ENCODE results near the gene PAX6. TPM values are rescaled to one million over a fixed set of nuclear protein-coding genes. Genes with fewer than 3 reads are reported as not detected.

PAX6 gene
- total and polyA plus RNA-seq, 2 of the 4 experiments (the other 2 are of a cell fraction) = not detected

DNA sequence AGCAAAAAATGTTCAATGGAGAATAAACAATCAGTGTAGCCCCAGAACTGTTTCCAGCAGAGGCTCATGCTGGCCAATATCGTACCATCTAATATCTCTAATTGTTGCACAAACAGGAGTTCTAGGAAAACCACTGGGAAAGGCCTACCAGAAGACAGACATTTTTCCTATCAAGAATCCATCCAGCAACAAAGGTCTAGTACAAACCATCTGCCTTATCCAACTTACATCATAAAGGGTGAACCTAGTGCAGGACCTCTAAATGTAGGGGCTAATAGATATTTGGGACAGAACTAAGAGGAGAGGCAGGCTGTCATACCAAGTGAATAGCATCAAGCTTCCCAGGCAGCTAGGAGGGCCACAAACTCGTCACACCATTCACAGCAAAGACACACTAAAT is 18.7 kb downstream of the PAX6 start:
- H3K4me3 ChIP-seq (ENCODE audit: insufficient read depth, low read depth, low read length) = no peak overlapping the region
- no peaks in the 10 kb centered on the region; the same call in 1 of the 2 replicates for H3K9me3 ChIP-seq (ENCODE audit: control insufficient read depth, insufficient read depth, low read length)
- H3K79me1 ChIP-seq (ENCODE audit: low read depth in 1 of 2, low read length in 2 of 2) = no peaks in the 10 kb centered on the region
- no peak overlapping the region for H3K23ac ChIP-seq (ENCODE audit: low read depth, low read length)
- H3K18ac ChIP-seq (ENCODE audit: low read depth, low read length) = no peak overlapping the region
- in situ Hi-C loops (cut with MboI; ENCODE audit: low sequenced_read_pairs) = no loop called here
- no peaks in the 10 kb centered on the region for H3K4me1 ChIP-seq (ENCODE audit: control insufficient read depth, insufficient read depth, low read length)
- no peak overlapping the region for H3K4me2 ChIP-seq (ENCODE audit: low read depth, low read length)
- no peak overlapping the region for H2AK9ac ChIP-seq (replicated peaks; ENCODE audit: low read depth, low read length, poor library complexity)
- dilution Hi-C loops (cut with HindIII; ENCODE audit: low sequenced_read_pairs, unreplicated experiment) = no loop called here
- ChIA-PET POLR2A (ENCODE audit: unreplicated experiment) (no interaction called here), CTCF (no interaction called here)
- intact Hi-C loops (cut with micrococcal nuclease) = loop anchor here (10.0 kb wide), 1 partner anchor 298 kb away; no protein-coding TSS in a partner anchor
- no TSS peak for BruUV-seq (replicated peaks)
- no peak overlapping the region for H4K8ac ChIP-seq (ENCODE audit: low read depth in 2 of 2, low read length in 2 of 2)
- H4K5ac ChIP-seq (ENCODE audit: low read depth, low read length) = no peak overlapping the region
- H3K9me1 ChIP-seq (ENCODE audit: insufficient read depth, low read length) = no peaks in the 10 kb centered on the region
- no peak overlapping the region for H3K4ac ChIP-seq (ENCODE audit: low read depth, low read length)
- TF ChIP-seq ELK1 (IDR thresholded peaks at IDR 0.05; ENCODE audit: borderline replicate concordance, low read depth, low read length) = no peak
- no peak for TF ChIP-seq CHD1 (IDR thresholded peaks at IDR 0.05; ENCODE audit: low read depth, low read length)
- no peak for TF ChIP-seq USF2 (IDR thresholded peaks at IDR 0.05; ENCODE audit: low read depth, low read length)
- no peak for TF ChIP-seq CTCF (conservative IDR thresholded peaks at IDR 0.05; ENCODE audit: low read depth, low read length)
- TF ChIP-seq MAFK (IDR thresholded peaks at IDR 0.05; ENCODE audit: low read depth, low read length) = no peak
- TF ChIP-seq BHLHE40 (IDR thresholded peaks at IDR 0.05; ENCODE audit: low read depth, low read length) = no peak
- H3K56ac ChIP-seq (ENCODE audit: extremely low read depth, insufficient read depth, low read length) = no peak overlapping the region
- no peak overlapping the region for H3K27ac ChIP-seq (ENCODE audit: insufficient read depth, low read length)
- H2AFZ ChIP-seq (replicated peaks; ENCODE audit: low read length, poor library complexity) = no peak overlapping the region
- no peak overlapping the region for H3K14ac ChIP-seq (replicated peaks; ENCODE audit: low read depth, low read length)
- WGBS, 2 experiments (ENCODE audit: extremely low coverage in 2 of 2, insufficient read length in 1 of 2) = no CpG with 5 or more reads among the region's 2 CpGs
- no peak overlapping the region for H2BK5ac ChIP-seq (ENCODE audit: low read depth, low read length, poor library complexity, severe bottlenecking)
- DNase-seq (no peak), ATAC-seq (ENCODE audit: low read depth) (no peak)
- H4K91ac ChIP-seq (ENCODE audit: insufficient read depth, low read depth, low read length) = no peak overlapping the region
- no peak overlapping the region for H2BK120ac ChIP-seq (ENCODE audit: low read depth, low read length)
- H4K20me1 ChIP-seq (ENCODE audit: insufficient read depth, low read length) = no peaks in the 10 kb centered on the region
- no peak overlapping the region for H2AK5ac ChIP-seq (ENCODE audit: low read depth, low read length)
- no peak overlapping the region for H3K9ac ChIP-seq (ENCODE audit: low read depth, low read length)
- H3K36me3 ChIP-seq (ENCODE audit: control insufficient read depth, insufficient read depth, low read length) = no peaks in the 10 kb centered on the region
- peaks cover 36% of the 10 kb centered on the region for H3K27me3 ChIP-seq (ENCODE audit: control insufficient read depth, insufficient read depth, low read length)
- no peak overlapping the region for H2BK20ac ChIP-seq (ENCODE audit: low read depth, low read length)
- H2BK15ac ChIP-seq (ENCODE audit: low read depth, low read length) = no peak overlapping the region

Measured in IMR-90 (cell line).